Heart left ventricle (tissue), 13 donors: ENCODE data around the gene ACTA2.

ENCODE experiments used
- CTCF ChIP-seq, 12 donors: fragments of 200-600 bp; sonication (generic) in 4 of 12; IDR thresholded peaks; one replicate each; pipeline versions ENCODE4 v1.5.0 to v1.8.0; 2018 to 2022; ENCODE audit warnings: antibody characterized with exemption in 12 of 12, mild to moderate bottlenecking in 5 of 12
- POLR2A ChIP-seq, 2 donors: fragments of 450-650 bp; IDR thresholded peaks; one replicate each; pipeline ENCODE4 v1.6.1; 2017; ENCODE audit warnings: antibody characterized with exemption in 2 of 2, mild to moderate bottlenecking in 2 of 2, moderate library complexity in 2 of 2
- donor health status: ischemic (EF 13 %, LVEDD 7.1; RV severe dilation, severe dysfunction).
- donor health status: DM: no; HTN: yes; CAD: no.
- donor health status: DM: no; HTN: no; CAD: no.
- donor health status: ischemic (EF 25% LVEDD 6.9; RV normal size, moderate dysfunction).
- donor health status: ischemic (EF 25% LVEDD 5.7; RV mildly dilated, moderate dysfunction).
- donor health status: ischemic (EF 35%, LVEDD 5.7; RV mildly dilated, moderate dysfunction).
- donor health status: nonischemic (EF 11% LVEDD 7.7; RV severe dilation, severe dysfunction).
- donor health status: DM: yes; HTN: yes; CAD: no.
- donor health status: PGD.
- donor health status: ischemic (EF 29% LVEDD 5.4; RV normal size, mild dysfunction).
- donor health status: nonischemic (EF 23%, LVEDD 6.1; RV moderate dilation, normal function).

- TF ChIP-seq CTCF (IDR thresholded peaks at IDR 0.05) (no peak), POLR2A (IDR thresholded peaks at IDR 0.05) (no peak)
Observed at GRCh38 chr10:88974446-88975376, 22.1 kb upstream of the ACTA2 start.
